ENCODE measurements around the gene EFNA2. TPM values are rescaled to one million over a fixed set of nuclear protein-coding genes. Genes with fewer than 3 reads are reported as not detected.

The EFNA2 gene
- polyA plus RNA-seq, 1 donor from 2014 or later = 10.3 TPM

DNA sequence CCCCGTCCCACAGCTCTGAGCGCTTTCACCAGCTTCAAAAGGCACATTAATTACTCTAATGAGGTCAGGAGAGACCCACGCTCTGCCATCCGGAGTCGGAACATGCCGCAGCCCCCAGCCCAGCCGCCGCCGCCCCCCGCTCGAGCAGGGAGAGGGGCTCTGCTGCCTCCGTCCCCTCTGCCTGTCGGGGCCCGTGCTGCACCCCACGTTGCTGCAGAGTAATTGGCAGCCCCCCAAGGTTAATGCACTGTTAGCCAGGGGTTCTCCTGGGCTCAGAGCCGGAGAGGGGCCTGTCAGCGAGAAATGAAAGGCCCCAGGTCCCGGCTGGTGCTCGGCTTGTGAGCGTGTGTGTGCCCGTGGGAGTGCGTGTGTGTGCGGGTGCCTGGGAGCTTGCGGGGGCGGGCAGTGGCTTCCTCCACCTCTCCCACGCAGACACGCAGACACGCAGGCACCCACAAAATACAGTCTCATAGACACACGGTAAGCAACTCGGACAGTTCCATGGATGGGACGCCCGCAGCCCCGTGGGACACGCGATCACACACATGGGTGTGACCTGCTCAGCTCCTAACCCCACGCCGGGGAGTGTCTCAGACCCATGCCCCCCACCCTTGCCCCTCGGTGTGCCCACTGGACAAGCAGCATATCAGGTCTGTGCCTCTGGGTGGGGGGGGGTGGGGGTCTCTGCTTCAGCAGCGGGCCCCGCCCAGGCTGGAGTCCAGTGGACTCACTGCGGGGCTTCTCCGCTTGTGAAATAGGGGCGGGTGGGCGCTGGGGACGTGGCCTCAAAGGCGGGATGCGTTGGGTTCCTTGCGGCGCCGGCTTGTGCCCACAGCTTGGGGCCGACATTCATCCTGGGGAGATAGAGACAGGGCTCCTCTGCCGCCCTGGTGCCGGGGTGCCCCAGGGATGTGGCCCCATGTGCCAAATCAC, 4.8 kb upstream of the EFNA2 start:
- Histone ChIP-seq H3K9ac (ENCODE audit: low read length) (no peak overlapping the region), H3K9me3 (ENCODE audit: low read length) (no peaks in the 10 kb centered on the region), H3K4me2 (ENCODE audit: low read length) (no peak overlapping the region), H3K36me3 (ENCODE audit: insufficient read depth, low read length) (no peaks in the 10 kb centered on the region), H3K9me2 (ENCODE audit: insufficient read depth, low read length) (no peaks in the 10 kb centered on the region), H3K27ac (ENCODE audit: low read length) (no peak overlapping the region), H3K27me3 (ENCODE audit: insufficient read depth, low read depth, low read length) (no peaks in the 10 kb centered on the region), H3K79me2 (replicated peaks; ENCODE audit: insufficient read depth, low read length) (peaks cover 2% of the 10 kb centered on the region), H3K4me3 (ENCODE audit: low read length) (no peak overlapping the region), H3F3A (ENCODE audit: insufficient read depth, low read length, poor library complexity, severe bottlenecking) (no peaks in the 10 kb centered on the region), H2AFZ (ENCODE audit: low read depth, low read length) (no peak overlapping the region), H4K20me1 (ENCODE audit: insufficient read depth) (no peaks in the 10 kb centered on the region)
- TF ChIP-seq RAD21 (conservative IDR thresholded peaks at IDR 0.05) (no peak), SMC3 (conservative IDR thresholded peaks at IDR 0.05; ENCODE audit: poor library complexity) (no peak), EP300 (conservative IDR thresholded peaks at IDR 0.05; ENCODE audit: poor library complexity, severe bottlenecking) (no peak), TAF1 (IDR thresholded peaks at IDR 0.05; ENCODE audit: low read depth) (no peak), EZH2 (IDR thresholded peaks at IDR 0.05; ENCODE audit: borderline replicate concordance, insufficient read depth, low read length, poor library complexity, severe bottlenecking) (no peak), POLR2AphosphoS5 (IDR thresholded peaks at IDR 0.05) (no peak), MXI1 (conservative IDR thresholded peaks at IDR 0.05; ENCODE audit: poor library complexity, severe bottlenecking) (no peak)
- TF ChIP-seq, protein P1, sequence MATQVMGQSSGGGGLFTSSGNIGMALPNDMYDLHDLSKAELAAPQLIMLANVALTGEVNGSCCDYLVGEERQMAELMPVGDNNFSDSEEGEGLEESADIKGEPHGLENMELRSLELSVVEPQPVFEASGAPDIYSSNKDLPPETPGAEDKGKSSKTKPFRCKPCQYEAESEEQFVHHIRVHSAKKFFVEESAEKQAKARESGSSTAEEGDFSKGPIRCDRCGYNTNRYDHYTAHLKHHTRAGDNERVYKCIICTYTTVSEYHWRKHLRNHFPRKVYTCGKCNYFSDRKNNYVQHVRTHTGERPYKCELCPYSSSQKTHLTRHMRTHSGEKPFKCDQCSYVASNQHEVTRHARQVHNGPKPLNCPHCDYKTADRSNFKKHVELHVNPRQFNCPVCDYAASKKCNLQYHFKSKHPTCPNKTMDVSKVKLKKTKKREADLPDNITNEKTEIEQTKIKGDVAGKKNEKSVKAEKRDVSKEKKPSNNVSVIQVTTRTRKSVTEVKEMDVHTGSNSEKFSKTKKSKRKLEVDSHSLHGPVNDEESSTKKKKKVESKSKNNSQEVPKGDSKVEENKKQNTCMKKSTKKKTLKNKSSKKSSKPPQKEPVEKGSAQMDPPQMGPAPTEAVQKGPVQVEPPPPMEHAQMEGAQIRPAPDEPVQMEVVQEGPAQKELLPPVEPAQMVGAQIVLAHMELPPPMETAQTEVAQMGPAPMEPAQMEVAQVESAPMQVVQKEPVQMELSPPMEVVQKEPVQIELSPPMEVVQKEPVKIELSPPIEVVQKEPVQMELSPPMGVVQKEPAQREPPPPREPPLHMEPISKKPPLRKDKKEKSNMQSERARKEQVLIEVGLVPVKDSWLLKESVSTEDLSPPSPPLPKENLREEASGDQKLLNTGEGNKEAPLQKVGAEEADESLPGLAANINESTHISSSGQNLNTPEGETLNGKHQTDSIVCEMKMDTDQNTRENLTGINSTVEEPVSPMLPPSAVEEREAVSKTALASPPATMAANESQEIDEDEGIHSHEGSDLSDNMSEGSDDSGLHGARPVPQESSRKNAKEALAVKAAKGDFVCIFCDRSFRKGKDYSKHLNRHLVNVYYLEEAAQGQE (IDR thresholded peaks at IDR 0.05; ENCODE audit: borderline replicate concordance) = no peak
- TF ChIP-seq, protein P2, sequence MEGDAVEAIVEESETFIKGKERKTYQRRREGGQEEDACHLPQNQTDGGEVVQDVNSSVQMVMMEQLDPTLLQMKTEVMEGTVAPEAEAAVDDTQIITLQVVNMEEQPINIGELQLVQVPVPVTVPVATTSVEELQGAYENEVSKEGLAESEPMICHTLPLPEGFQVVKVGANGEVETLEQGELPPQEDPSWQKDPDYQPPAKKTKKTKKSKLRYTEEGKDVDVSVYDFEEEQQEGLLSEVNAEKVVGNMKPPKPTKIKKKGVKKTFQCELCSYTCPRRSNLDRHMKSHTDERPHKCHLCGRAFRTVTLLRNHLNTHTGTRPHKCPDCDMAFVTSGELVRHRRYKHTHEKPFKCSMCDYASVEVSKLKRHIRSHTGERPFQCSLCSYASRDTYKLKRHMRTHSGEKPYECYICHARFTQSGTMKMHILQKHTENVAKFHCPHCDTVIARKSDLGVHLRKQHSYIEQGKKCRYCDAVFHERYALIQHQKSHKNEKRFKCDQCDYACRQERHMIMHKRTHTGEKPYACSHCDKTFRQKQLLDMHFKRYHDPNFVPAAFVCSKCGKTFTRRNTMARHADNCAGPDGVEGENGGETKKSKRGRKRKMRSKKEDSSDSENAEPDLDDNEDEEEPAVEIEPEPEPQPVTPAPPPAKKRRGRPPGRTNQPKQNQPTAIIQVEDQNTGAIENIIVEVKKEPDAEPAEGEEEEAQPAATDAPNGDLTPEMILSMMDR (IDR thresholded peaks at IDR 0.05; ENCODE audit: poor library complexity, severe bottlenecking) = no peak

DNA sequence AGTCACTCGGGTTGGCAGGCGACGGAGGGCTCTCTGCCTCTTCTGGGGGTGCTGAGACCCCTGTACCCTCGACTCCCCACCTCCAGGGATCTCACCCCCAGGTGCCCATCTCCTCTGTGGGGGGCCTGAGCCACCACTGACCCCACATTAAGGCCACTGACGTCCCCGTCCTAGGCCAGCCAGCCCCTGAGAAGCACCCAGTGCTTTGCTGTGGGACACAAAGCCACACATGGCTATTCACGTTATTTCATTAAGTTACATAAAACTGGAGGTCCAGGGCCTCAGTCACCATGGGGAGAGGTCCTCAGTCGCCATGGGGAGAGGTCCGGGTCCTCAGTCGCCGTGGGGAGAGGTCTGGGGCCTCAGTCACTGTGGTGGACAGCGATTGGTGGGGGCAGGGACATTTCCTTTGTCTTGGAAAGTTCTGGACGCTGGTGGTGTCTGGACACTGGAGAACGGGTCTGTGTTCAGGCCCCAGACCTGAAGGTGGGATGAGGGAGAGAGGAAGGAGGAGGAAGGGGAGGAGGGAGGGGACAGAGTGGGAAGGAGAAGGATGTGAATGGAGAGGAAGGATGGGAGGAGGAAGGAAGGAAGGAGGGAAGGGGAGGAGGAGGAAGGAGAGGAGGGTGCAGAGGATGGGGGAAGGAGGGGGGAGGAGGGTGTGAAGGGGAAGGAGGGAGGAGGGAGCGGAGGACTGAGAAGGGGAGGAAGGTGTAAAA, 3.9 kb upstream of the EFNA2 start:
- Histone ChIP-seq H3K79me2 (replicated peaks; ENCODE audit: insufficient read depth, low read length) (peaks cover 5% of the 10 kb centered on the region), H3K36me3 (ENCODE audit: insufficient read depth, low read length) (no peaks in the 10 kb centered on the region), H3K4me2 (ENCODE audit: low read length) (no peak overlapping the region), H2AFZ (ENCODE audit: low read depth, low read length) (no peak overlapping the region), H4K20me1 (ENCODE audit: insufficient read depth) (no peaks in the 10 kb centered on the region), H3K9me3 (ENCODE audit: low read length) (no peaks in the 10 kb centered on the region), H3K4me3 (ENCODE audit: low read length) (no peak overlapping the region), H3F3A (ENCODE audit: insufficient read depth, low read length, poor library complexity, severe bottlenecking) (no peaks in the 10 kb centered on the region), H3K27me3 (ENCODE audit: insufficient read depth, low read depth, low read length) (no peaks in the 10 kb centered on the region), H3K9ac (ENCODE audit: low read length) (no peak overlapping the region), H3K27ac (ENCODE audit: low read length) (no peak overlapping the region), H3K9me2 (ENCODE audit: insufficient read depth, low read length) (no peaks in the 10 kb centered on the region)
- TF ChIP-seq, protein P2 (IDR thresholded peaks at IDR 0.05; ENCODE audit: poor library complexity, severe bottlenecking) = no peak
- TF ChIP-seq, protein P1 (IDR thresholded peaks at IDR 0.05; ENCODE audit: borderline replicate concordance) = no peak
- TF ChIP-seq RAD21 (conservative IDR thresholded peaks at IDR 0.05) (no peak), SMC3 (conservative IDR thresholded peaks at IDR 0.05; ENCODE audit: poor library complexity) (no peak), TAF1 (IDR thresholded peaks at IDR 0.05; ENCODE audit: low read depth) (no peak), MXI1 (conservative IDR thresholded peaks at IDR 0.05; ENCODE audit: poor library complexity, severe bottlenecking) (no peak), EP300 (conservative IDR thresholded peaks at IDR 0.05; ENCODE audit: poor library complexity, severe bottlenecking) (no peak), POLR2AphosphoS5 (IDR thresholded peaks at IDR 0.05) (no peak), EZH2 (IDR thresholded peaks at IDR 0.05; ENCODE audit: borderline replicate concordance, insufficient read depth, low read length, poor library complexity, severe bottlenecking) (no peak)
